HepG2 (cell line): ENCODE data around the gene THOC6. TPM values are rescaled to one million over a fixed set of nuclear protein-coding genes. Genes with fewer than 3 reads are reported as not detected.

Source experiments
- ATAC-seq: fragments of 200-7000 bp; cut with Tn5 transposase; 3 replicates; pipeline ENCODE4 v1.9.1; 2020; ENCODE audit warnings: mild to moderate bottlenecking, moderate library complexity
- BruUV-seq: library from RNA; stranded (reverse); fragments of 400-500 nt; replicated peaks from 2 replicates; lab custom pipeline; 2021; lab: Mats Ljungman, UMichigan
- CTCF ChIA-PET: fragments of 300-600 bp; formaldehyde crosslinking; extraction: SDS; loops from one replicate; lab custom pipeline; 2021; ENCODE audit warnings: low total read pairs, inconsistent platforms, low intra/inter-chr PET ratio; lab: Yijun Ruan, JAX
- POLR2A ChIA-PET: fragments of 350-600 bp; sonication (Branson Sonifier 250); formaldehyde crosslinking; loops from one replicate; lab custom pipeline; 2020; ENCODE audit warnings: antibody characterized with exemption, inconsistent platforms; lab: Yijun Ruan, JAX
- DNase-seq: peaks from one replicate; pipeline ENCODE4 v3.0.0-alpha.2; 2015; ENCODE audit warnings: low spot score
- FAIRE-seq: peaks from 3 replicates; lab custom pipeline; 2011; peaks lifted over from hg19 to GRCh38; lab: Jason Lieb, UNC
- H2AFZ ChIP-seq: one replicate; pipeline ENCODE4 v1.6.1; 2011; ENCODE audit warnings: low read length, inconsistent platforms
- H3K27ac ChIP-seq: fragments of 300-600 bp; 3 replicates; pipeline ENCODE4 v1.8.0; 2011; ENCODE audit warnings: mixed run types, mild to moderate bottlenecking, mixed read lengths, low read length, inconsistent platforms; ENCODE audit not compliant: insufficient read depth; ENCODE audit errors: extremely low read length
- H3K27me3 ChIP-seq, 2 experiments: fragments of 200-600 bp in 1 of 2; 2 replicates in 1 of 2; 3 replicates in 1 of 2; pipeline versions ENCODE4 v1.6.0 to v1.8.0; 2011; ENCODE audit warnings: low read length in 2 of 2, mild to moderate bottlenecking in 2 of 2, moderate library complexity in 2 of 2, inconsistent platforms in 1 of 2; ENCODE audit not compliant: insufficient read depth in 2 of 2, control insufficient read depth in 1 of 2
- H3K36me3 ChIP-seq, 2 experiments: fragments of 200-600 bp in 1 of 2; replicated peaks in 1 of 2; 2 replicates in 1 of 2; 3 replicates in 1 of 2; pipeline versions ENCODE4 v1.5.1 to v1.8.0; 2011; ENCODE audit warnings: low read length in 2 of 2, inconsistent platforms in 1 of 2; ENCODE audit not compliant: insufficient read depth in 2 of 2, control insufficient read depth in 1 of 2
- H3K4me1 ChIP-seq: 2 replicates; pipeline ENCODE4 v1.5.1; 2012; ENCODE audit warnings: low read length, inconsistent platforms; ENCODE audit not compliant: insufficient read depth
- H3K4me2 ChIP-seq: 2 replicates; pipeline ENCODE4 v1.6.0; 2011; ENCODE audit warnings: low read depth, low read length, inconsistent platforms
- H3K4me3 ChIP-seq, 3 experiments: fragments of 200-600 bp in 1 of 3; sonication (generic), shearing (Covaris generic) in 1 of 3; replicated peaks in 1 of 3; 2 replicates each; pipeline ENCODE4 v1.5.1; 2011 to 2016; ENCODE audit warnings: low read length in 3 of 3, inconsistent platforms in 2 of 3, low read depth in 2 of 3, mild to moderate bottlenecking in 2 of 3, control low read depth in 1 of 3, mixed read lengths in 1 of 3; ENCODE audit not compliant: insufficient read depth in 1 of 3
- H3K79me2 ChIP-seq: one replicate; pipeline ENCODE4 v1.6.1; 2011; ENCODE audit warnings: low read length, inconsistent platforms; ENCODE audit not compliant: insufficient read depth
- H3K9ac ChIP-seq: 2 replicates; pipeline ENCODE4 v1.6.0; 2011; ENCODE audit warnings: mild to moderate bottlenecking, low read depth, low read length, inconsistent platforms; ENCODE audit not compliant: insufficient read depth
- H3K9me3 ChIP-seq: 2 replicates; pipeline ENCODE4 v1.5.1; 2012; ENCODE audit warnings: mild to moderate bottlenecking, low read length
- H4K20me1 ChIP-seq: 2 replicates; pipeline ENCODE4 v1.6.0; 2011; ENCODE audit warnings: inconsistent platforms, mild to moderate bottlenecking, low read length, moderate library complexity; ENCODE audit not compliant: insufficient read depth
- HIC2 ChIP-seq: sonication (generic); formaldehyde crosslinking; IDR thresholded peaks from 2 replicates; pipeline ENCODE4 v1.9.0; 2022; ENCODE audit warnings: low read depth, missing genetic modification reagents
- HOXA3 ChIP-seq: sonication (generic); formaldehyde crosslinking; IDR thresholded peaks from 2 replicates; pipeline ENCODE4 v1.5.0; 2020; ENCODE audit warnings: missing genetic modification reagents
- JUN ChIP-seq: sonication (generic); formaldehyde crosslinking; IDR thresholded peaks from 2 replicates; pipeline ENCODE4 v1.4.0; 2020; ENCODE audit warnings: mild to moderate bottlenecking, missing genetic modification reagents
- NFIB ChIP-seq: sonication (generic); formaldehyde crosslinking; IDR thresholded peaks from 2 replicates; pipeline ENCODE4 v1.9.0; 2021; ENCODE audit warnings: missing genetic modification reagents, mild to moderate bottlenecking, borderline replicate concordance
- NFKB2 ChIP-seq: sonication (generic); formaldehyde crosslinking; IDR thresholded peaks from 2 replicates; pipeline ENCODE4 v1.4.0; 2020; ENCODE audit warnings: missing genetic modification reagents, borderline replicate concordance
- PPARG ChIP-seq: conservative IDR thresholded peaks from 2 replicates; pipeline ENCODE4 v1.6.1; 2016; ENCODE audit warnings: missing biosample characterization, missing genetic modification reagents
- RAD21 ChIP-seq: fragments of 450-650 bp; formaldehyde crosslinking; IDR thresholded peaks from 2 replicates; pipeline ENCODE4 v1.5.0; 2020; ENCODE audit warnings: mild to moderate bottlenecking
- RCOR2 ChIP-seq: IDR thresholded peaks from 2 replicates; pipeline ENCODE4 v1.6.1; 2016; ENCODE audit warnings: missing biosample characterization, missing genetic modification reagents
- RFX5 ChIP-seq: IDR thresholded peaks from 2 replicates; pipeline ENCODE4 v1.6.1; 2011; ENCODE audit warnings: low read depth, low read length, improper control_type of control experiment
- SAP130 ChIP-seq: IDR thresholded peaks from 2 replicates; pipeline ENCODE4 v1.6.1; 2016; ENCODE audit warnings: low read depth
- SETDB1 ChIP-seq: sonication (generic); formaldehyde crosslinking; IDR thresholded peaks from 2 replicates; pipeline ENCODE4 v1.5.1; 2020; ENCODE audit warnings: missing genetic modification reagents, mild to moderate bottlenecking, borderline replicate concordance
- SNAPC2 ChIP-seq: sonication (generic); formaldehyde crosslinking; IDR thresholded peaks from 2 replicates; pipeline ENCODE4 v1.8.1; 2022; ENCODE audit warnings: mild to moderate bottlenecking, missing genetic modification reagents
- SRSF1 ChIP-seq: fragments of 200-400 bp; formaldehyde crosslinking; optimal IDR thresholded peaks from 2 replicates; pipeline ENCODE3; 2017; ENCODE audit warnings: mild to moderate bottlenecking, low read depth, low read length, moderate library complexity
- SRY ChIP-seq: sonication (generic); formaldehyde crosslinking; IDR thresholded peaks from 2 replicates; pipeline ENCODE4 v1.8.0; 2022; ENCODE audit warnings: mild to moderate bottlenecking, missing genetic modification reagents
- ZFY ChIP-seq: sonication (generic); formaldehyde crosslinking; IDR thresholded peaks from 2 replicates; pipeline ENCODE4 v1.4.0; 2020; ENCODE audit warnings: missing genetic modification reagents
- ZMYM2 ChIP-seq: sonication (generic); formaldehyde crosslinking; IDR thresholded peaks from 2 replicates; pipeline ENCODE4 v1.8.0; 2022; ENCODE audit warnings: mild to moderate bottlenecking, missing genetic modification reagents
- ZNF30 ChIP-seq: sonication (generic); formaldehyde crosslinking; IDR thresholded peaks from 2 replicates; pipeline ENCODE4 v1.5.0; 2020; ENCODE audit warnings: mild to moderate bottlenecking, missing genetic modification reagents
- ZNF441 ChIP-seq: sonication (generic); formaldehyde crosslinking; IDR thresholded peaks from 2 replicates; pipeline ENCODE4 v1.7.0; 2021; ENCODE audit warnings: missing genetic modification reagents, borderline replicate concordance
- ZNF563 ChIP-seq: sonication (generic); formaldehyde crosslinking; IDR thresholded peaks from 2 replicates; pipeline ENCODE4 v1.8.0; 2022; ENCODE audit warnings: mild to moderate bottlenecking, moderate library complexity, missing genetic modification reagents
- ZNF564 ChIP-seq: sonication (generic); formaldehyde crosslinking; IDR thresholded peaks from 2 replicates; pipeline ENCODE4 v1.8.1; 2023; ENCODE audit warnings: mild to moderate bottlenecking, missing genetic modification reagents
- ZNF567 ChIP-seq: sonication (generic); formaldehyde crosslinking; IDR thresholded peaks from 2 replicates; pipeline ENCODE4 v1.8.1; 2023; ENCODE audit warnings: mild to moderate bottlenecking, missing genetic modification reagents, borderline replicate concordance
- ZNF674 ChIP-seq: sonication (generic); formaldehyde crosslinking; IDR thresholded peaks from 2 replicates; pipeline ENCODE4 v1.5.0; 2020; ENCODE audit warnings: low read depth, mild to moderate bottlenecking, missing genetic modification reagents
- ZNF773 ChIP-seq: sonication (generic); formaldehyde crosslinking; IDR thresholded peaks from 2 replicates; pipeline ENCODE4 v1.4.0; 2020; ENCODE audit warnings: missing genetic modification reagents, borderline replicate concordance
- WGBS: methylation state at CpG from one replicate; pipeline ENCODE4 v1.1.6; 2017; ENCODE audit warnings: low lambda C conversion rate; 5-methylcytosine and 5-hydroxymethylcytosine counted together
- in situ Hi-C: cut with HindIII; loops from 2 replicates; pipeline ENCODE4 v1.10.0; 2017; ENCODE audit warnings: low pct_unique_long_range_greater_than_20kb; ENCODE audit not compliant: extremely low pct_ligation_motif_present
- intact Hi-C: fragments of 100-400 bp; cut with micrococcal nuclease; formaldehyde crosslinking; loops from one replicate; pipeline ENCODE4 v1.10.0; 2022; ENCODE audit not compliant: unreplicated experiment
- polyA plus RNA-seq, 8 experiments: library from polyadenylated mRNA; depleted of rRNA in 3 of 8; stranded (reverse) in 7 of 8; unstranded in 1 of 8; fragments of >200 nt; fragmentation: Illumina TruSeq in 4 of 8; extraction: Trizol in 4 of 8; gene quantifications; 2 replicates each; pipeline versions ENCODE4 v1.2.1 to v1.2.3, GENCODE V29; 2011 to 2016; ENCODE audit warnings: low read depth in 4 of 8, missing spikeins in 1 of 8, mixed read lengths in 1 of 8; ENCODE audit not compliant: insufficient read depth in 1 of 8
- total RNA-seq, 5 experiments: library from RNA; depleted of rRNA; stranded (reverse); fragments of >200 nt; fragmentation: Illumina TruSeq; extraction: Trizol; gene quantifications; 2 replicates each; pipeline ENCODE4 v1.2.3, GENCODE V29; 2016; ENCODE audit warnings: low read depth in 1 of 5

THOC6 gene
- total and polyA plus RNA-seq, 2 of the 13 experiments (the other 11 are each of a cell fraction or from before 2014, with no cell fraction given) = 32.1 to 37.0 TPM

GRCh38 chr16:3001316-3001715, 22.5 kb upstream of the THOC6 start (continued):
- TF ChIP-seq JUN (CRISPR knock-in tag) (no peak), ZNF674 (CRISPR knock-in tag) (no peak), ZNF567 (CRISPR knock-in tag) (no peak), ZNF30 (CRISPR knock-in tag) (no peak), ZNF563 (CRISPR knock-in tag) (no peak), ZNF564 (CRISPR knock-in tag) (no peak)

- DNase-seq (peak; percentile 97), ATAC-seq (peak; percentile 91), FAIRE-seq (peak; percentile 76)
- Histone ChIP-seq H2AFZ (no peak overlapping the region), H3K9ac (no peak overlapping the region), H3K36me3 (no peaks in the 10 kb centered on the region), H3K27ac (no peak overlapping the region), H3K9me3 (no peaks in the 10 kb centered on the region), H3K79me2 (no peaks in the 10 kb centered on the region), H3K27me3 (no peaks in the 10 kb centered on the region), H4K20me1 (no peaks in the 10 kb centered on the region), H3K4me2 (no peak overlapping the region; the same call in 1 of the 2 replicates), H3K4me1 (peaks cover 49% of the 10 kb centered on the region), H3K4me3 (peak overlapping the region in 2 of 3 experiments; percentile 27 to 46; a peak in 2 of 6 replicates)
- CTCF ChIA-PET = interaction anchor here (0.8 to 1.7 kb wide), 3 partner anchors 17 to 28 kb away, joined by 3 to 11 read pairs (median 4); no protein-coding TSS in a partner anchor
- 14% methylated on average over 35 of the region's 58 CpGs for WGBS
- BruUV-seq = no TSS peak
- intact Hi-C loops (loop anchor here (1.0 kb wide), 1 partner anchor 21 kb away; the partner anchor contains the start of gene THOC6), in situ Hi-C loops (no loop called here)
- POLR2A ChIA-PET = interaction anchor here (0.7 to 14.2 kb wide), 7 partner anchors 9 to 98 kb away, joined by 3 to 750 read pairs (median 5); partner anchors contain the start of genes CLDN6, CLDN9, HCFC1R1 and IL32
- TF ChIP-seq RAD21 (CRISPR knock-in tag) = peak; percentile 96
- TF ChIP-seq HIC2 (CRISPR knock-in tag) = no peak
- peak; percentile 88 for TF ChIP-seq SAP130
- TF ChIP-seq SNAPC2 (CRISPR knock-in tag) = no peak
- 0 out of 2 replicates have a peak, but pooled peaks have one; percentile 44 for TF ChIP-seq SRY (CRISPR knock-in tag)
- TF ChIP-seq PPARG (CRISPR knock-in tag) = peak; percentile 45; the same call in 1 of the 2 replicates
- TF ChIP-seq ZNF773 = no peak
- TF ChIP-seq NFKB2 = peak; percentile 55; the same call in 1 of the 2 replicates
- TF ChIP-seq ZNF441 = no peak
- TF ChIP-seq RCOR2 (CRISPR knock-in tag) = peak; percentile 41; the same call in 1 of the 2 replicates
- TF ChIP-seq NFIB (CRISPR knock-in tag) = no peak
- peak; percentile 51 for TF ChIP-seq ZFY (CRISPR knock-in tag)
- peak; percentile 81 for TF ChIP-seq RFX5
- no peak for TF ChIP-seq SETDB1
- TF ChIP-seq SRSF1 = no peak
- peak; percentile 48; the same call in 1 of the 2 replicates for TF ChIP-seq HOXA3 (CRISPR knock-in tag)
- no peak for TF ChIP-seq ZMYM2 (CRISPR knock-in tag)
Measured at GRCh38 chr16:3003582-3004270, 20.1 kb upstream of the THOC6 start.
